WTC11 (cell line): ENCODE data around the gene CNN2. TPM values are rescaled to one million over a fixed set of nuclear protein-coding genes. Genes with fewer than 3 reads are reported as not detected.

Experiments used
- ATAC-seq: fragments of 200-7000 bp; cut with Tn5 transposase; 2 replicates; pipeline ENCODE4 v1.10.0; 2021; ENCODE audit warnings: mild to moderate bottlenecking, moderate library complexity
- CTCF ChIA-PET: fragments of 300-600 bp; sonication (Branson Sonifier 250); formaldehyde crosslinking; loops from one replicate; lab custom pipeline; 2021; ENCODE audit warnings: antibody characterized with exemption; lab: Charles Lee
- POLR2A ChIA-PET: fragments of 350-600 bp; sonication (Branson Sonifier 250); formaldehyde crosslinking; loops from one replicate; lab custom pipeline; 2021; ENCODE audit warnings: antibody characterized with exemption; lab: Charles Lee
- DNase-seq: peaks from one replicate; pipeline ENCODE4 v3.0.0; 2021; ENCODE audit warnings: low spot score
- H3K27ac Mint-ChIP-seq: 2 replicates; pipeline ENCODE4 v1.8.0; 2021; ENCODE audit warnings: mixed read lengths
- H3K27me3 Mint-ChIP-seq: 2 replicates; pipeline ENCODE4 v1.8.0; 2021; ENCODE audit warnings: low read depth, mild to moderate bottlenecking, moderate library complexity, mixed read lengths
- H3K36me3 Mint-ChIP-seq: 2 replicates; pipeline ENCODE4 v1.8.0; 2021; ENCODE audit warnings: mixed read lengths
- H3K4me1 Mint-ChIP-seq: 2 replicates; pipeline ENCODE4 v1.8.0; 2022; ENCODE audit warnings: mixed read lengths
- H3K4me3 Mint-ChIP-seq: 2 replicates; pipeline ENCODE4 v1.8.0; 2021; ENCODE audit warnings: mild to moderate bottlenecking, moderate library complexity, mixed read lengths
- H3K9me3 Mint-ChIP-seq: 2 replicates; pipeline ENCODE4 v1.8.0; 2021; ENCODE audit warnings: mixed read lengths
- CREB1 ChIP-seq: sonication (generic); formaldehyde crosslinking; IDR thresholded peaks from 2 replicates; pipeline ENCODE4 v1.8.0; 2023; ENCODE audit warnings: mild to moderate bottlenecking, missing genetic modification reagents
- GABPB1 ChIP-seq: sonication (generic); formaldehyde crosslinking; IDR thresholded peaks from 2 replicates; pipeline ENCODE4 v1.8.1; 2023; ENCODE audit warnings: mild to moderate bottlenecking, missing genetic modification reagents
- RELA ChIP-seq: sonication (generic); formaldehyde crosslinking; IDR thresholded peaks from 2 replicates; pipeline ENCODE4 v1.8.1; 2022; ENCODE audit warnings: missing genetic modification reagents, mild to moderate bottlenecking, borderline replicate concordance
- SP1 ChIP-seq: sonication (generic); formaldehyde crosslinking; conservative IDR thresholded peaks from 2 replicates; pipeline ENCODE4 v1.8.1; 2022; ENCODE audit warnings: missing genetic modification reagents
- ZNF263 ChIP-seq: sonication (generic); formaldehyde crosslinking; IDR thresholded peaks from 2 replicates; pipeline ENCODE4 v1.8.1; 2022; ENCODE audit warnings: low read depth, mild to moderate bottlenecking, moderate library complexity, missing genetic modification reagents
- ZNF416 ChIP-seq: fragments of 250-450 bp; sonication (Bioruptor Pico); IDR thresholded peaks from 2 replicates; pipeline ENCODE4 v1.9.0; 2021; ENCODE audit warnings: mild to moderate bottlenecking, inconsistent platforms
- ZNF423 ChIP-seq: fragments of 250-450 bp; sonication (Bioruptor Pico); IDR thresholded peaks from 2 replicates; pipeline ENCODE4 v2.1.2; 2022; ENCODE audit warnings: mild to moderate bottlenecking, moderate library complexity
- total RNA-seq: library from RNA; stranded (reverse); gene quantifications from 3 replicates; pipeline ENCODE4 v1.2.3, GENCODE V29; 2021
- TF ChIP-seq, protein P1 (sequence below): sonication (generic); formaldehyde crosslinking; IDR thresholded peaks from 2 replicates; pipeline ENCODE4 v1.8.1; 2023; ENCODE audit warnings: mild to moderate bottlenecking, missing genetic modification reagents, borderline replicate concordance
- TF ChIP-seq, protein P2 (sequence below): sonication (generic); formaldehyde crosslinking; IDR thresholded peaks from 2 replicates; pipeline ENCODE4 v1.8.0; 2022; ENCODE audit warnings: mild to moderate bottlenecking, missing genetic modification reagents
- TF ChIP-seq, protein P3 (sequence below): sonication (generic); formaldehyde crosslinking; conservative IDR thresholded peaks from 2 replicates; pipeline ENCODE4 v1.8.1; 2022; ENCODE audit warnings: mild to moderate bottlenecking, missing genetic modification reagents
- TF ChIP-seq, protein P4 (sequence below): sonication (generic); formaldehyde crosslinking; IDR thresholded peaks from 2 replicates; pipeline ENCODE4 v1.8.1; 2022; ENCODE audit warnings: low read depth, mild to moderate bottlenecking, moderate library complexity, missing genetic modification reagents, borderline replicate concordance
- TF ChIP-seq, protein P5 (sequence below): sonication (generic); formaldehyde crosslinking; conservative IDR thresholded peaks from 2 replicates; pipeline ENCODE4 v1.8.1; 2023; ENCODE audit warnings: mild to moderate bottlenecking, low read depth, missing genetic modification reagents, moderate library complexity
- TF ChIP-seq, protein P6 (sequence below): sonication (generic); formaldehyde crosslinking; IDR thresholded peaks from 2 replicates; pipeline ENCODE4 v1.8.1; 2022; ENCODE audit warnings: missing genetic modification reagents, borderline replicate concordance
- TF ChIP-seq, protein P7 (sequence below): fragments of 250-450 bp; sonication (Bioruptor Pico); IDR thresholded peaks from 2 replicates; pipeline ENCODE4 v2.1.2; 2022; ENCODE audit warnings: mild to moderate bottlenecking, moderate library complexity
- TF ChIP-seq, protein P8 (sequence below): sonication (generic); formaldehyde crosslinking; IDR thresholded peaks from 2 replicates; pipeline ENCODE4 v1.8.1; 2022; ENCODE audit warnings: mild to moderate bottlenecking, missing genetic modification reagents, moderate library complexity, borderline replicate concordance
- TF ChIP-seq, protein P9 (sequence below): sonication (generic); formaldehyde crosslinking; IDR thresholded peaks from 2 replicates; pipeline ENCODE4 v1.8.1; 2023; ENCODE audit warnings: mild to moderate bottlenecking, missing genetic modification reagents, moderate library complexity

CNN2 gene
- total RNA-seq, 1 experiment from 2014 or later: 390 TPM

DNA sequence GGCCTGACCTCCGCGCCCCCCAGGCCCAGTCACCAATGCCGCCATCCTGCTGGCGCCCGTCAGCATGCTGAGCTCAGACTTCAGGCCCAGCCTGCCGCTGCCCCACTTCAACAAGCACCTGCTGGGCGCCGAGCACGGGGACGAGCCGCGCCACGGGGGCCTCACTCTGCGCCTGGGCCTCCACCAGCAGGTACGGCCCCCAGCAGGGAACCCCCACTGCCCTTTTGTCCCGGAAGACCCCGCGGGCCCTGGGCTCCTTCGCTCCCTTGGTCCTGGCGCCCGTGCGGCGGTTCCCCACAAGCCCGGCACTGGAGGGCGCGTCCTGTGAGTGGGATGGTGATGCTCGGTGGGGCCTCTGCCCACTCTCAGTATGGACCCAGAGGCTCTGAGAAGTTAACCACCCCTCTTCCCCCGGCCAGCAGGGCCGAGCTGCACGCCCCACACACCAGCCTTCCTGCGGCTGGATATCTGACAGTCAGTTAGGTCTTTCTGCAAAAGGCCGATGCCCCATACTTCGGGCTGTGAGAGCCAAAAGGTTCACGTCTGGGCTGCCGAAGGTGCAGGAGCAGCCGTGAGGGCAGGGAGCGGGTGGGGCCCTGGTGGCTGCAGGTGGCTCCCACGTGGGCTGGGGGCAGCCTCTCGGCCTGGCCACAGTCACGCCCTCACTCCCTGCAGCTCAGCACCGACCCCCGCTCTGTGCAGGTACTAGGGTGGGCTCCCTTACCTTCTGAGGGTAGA lies 34.3 kb upstream of the CNN2 start:
- H3K27ac Mint-ChIP-seq: no peak overlapping the region
- CTCF ChIA-PET: interaction anchor here (1.2 to 1.3 kb wide), 2 partner anchors 90 to 252 kb away, joined by 3 read pairs; no protein-coding TSS in a partner anchor
- peaks cover 5% of the 10 kb centered on the region; the same call in 1 of the 2 replicates for H3K4me1 Mint-ChIP-seq
- H3K36me3 Mint-ChIP-seq: peaks cover 14% of the 10 kb centered on the region
- no peak for TF ChIP-seq ZNF423 (CRISPR knock-in tag)
- TF ChIP-seq SP1: peak; percentile 53; the same call in 1 of the 2 replicates
- TF ChIP-seq, protein P1, sequence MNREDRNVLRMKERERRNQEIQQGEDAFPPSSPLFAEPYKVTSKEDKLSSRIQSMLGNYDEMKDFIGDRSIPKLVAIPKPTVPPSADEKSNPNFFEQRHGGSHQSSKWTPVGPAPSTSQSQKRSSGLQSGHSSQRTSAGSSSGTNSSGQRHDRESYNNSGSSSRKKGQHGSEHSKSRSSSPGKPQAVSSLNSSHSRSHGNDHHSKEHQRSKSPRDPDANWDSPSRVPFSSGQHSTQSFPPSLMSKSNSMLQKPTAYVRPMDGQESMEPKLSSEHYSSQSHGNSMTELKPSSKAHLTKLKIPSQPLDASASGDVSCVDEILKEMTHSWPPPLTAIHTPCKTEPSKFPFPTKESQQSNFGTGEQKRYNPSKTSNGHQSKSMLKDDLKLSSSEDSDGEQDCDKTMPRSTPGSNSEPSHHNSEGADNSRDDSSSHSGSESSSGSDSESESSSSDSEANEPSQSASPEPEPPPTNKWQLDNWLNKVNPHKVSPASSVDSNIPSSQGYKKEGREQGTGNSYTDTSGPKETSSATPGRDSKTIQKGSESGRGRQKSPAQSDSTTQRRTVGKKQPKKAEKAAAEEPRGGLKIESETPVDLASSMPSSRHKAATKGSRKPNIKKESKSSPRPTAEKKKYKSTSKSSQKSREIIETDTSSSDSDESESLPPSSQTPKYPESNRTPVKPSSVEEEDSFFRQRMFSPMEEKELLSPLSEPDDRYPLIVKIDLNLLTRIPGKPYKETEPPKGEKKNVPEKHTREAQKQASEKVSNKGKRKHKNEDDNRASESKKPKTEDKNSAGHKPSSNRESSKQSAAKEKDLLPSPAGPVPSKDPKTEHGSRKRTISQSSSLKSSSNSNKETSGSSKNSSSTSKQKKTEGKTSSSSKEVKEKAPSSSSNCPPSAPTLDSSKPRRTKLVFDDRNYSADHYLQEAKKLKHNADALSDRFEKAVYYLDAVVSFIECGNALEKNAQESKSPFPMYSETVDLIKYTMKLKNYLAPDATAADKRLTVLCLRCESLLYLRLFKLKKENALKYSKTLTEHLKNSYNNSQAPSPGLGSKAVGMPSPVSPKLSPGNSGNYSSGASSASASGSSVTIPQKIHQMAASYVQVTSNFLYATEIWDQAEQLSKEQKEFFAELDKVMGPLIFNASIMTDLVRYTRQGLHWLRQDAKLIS: no peak
- TF ChIP-seq, protein P2, sequence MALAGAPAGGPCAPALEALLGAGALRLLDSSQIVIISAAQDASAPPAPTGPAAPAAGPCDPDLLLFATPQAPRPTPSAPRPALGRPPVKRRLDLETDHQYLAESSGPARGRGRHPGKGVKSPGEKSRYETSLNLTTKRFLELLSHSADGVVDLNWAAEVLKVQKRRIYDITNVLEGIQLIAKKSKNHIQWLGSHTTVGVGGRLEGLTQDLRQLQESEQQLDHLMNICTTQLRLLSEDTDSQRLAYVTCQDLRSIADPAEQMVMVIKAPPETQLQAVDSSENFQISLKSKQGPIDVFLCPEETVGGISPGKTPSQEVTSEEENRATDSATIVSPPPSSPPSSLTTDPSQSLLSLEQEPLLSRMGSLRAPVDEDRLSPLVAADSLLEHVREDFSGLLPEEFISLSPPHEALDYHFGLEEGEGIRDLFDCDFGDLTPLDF: no peak
- 0 out of 2 replicates have a peak, but pooled peaks have one; percentile 52 for TF ChIP-seq ZNF416 (CRISPR knock-in tag)
- TF ChIP-seq RELA (CRISPR knock-in tag): peak; percentile 18; the same call in 1 of the 2 replicates
- TF ChIP-seq, protein P3, sequence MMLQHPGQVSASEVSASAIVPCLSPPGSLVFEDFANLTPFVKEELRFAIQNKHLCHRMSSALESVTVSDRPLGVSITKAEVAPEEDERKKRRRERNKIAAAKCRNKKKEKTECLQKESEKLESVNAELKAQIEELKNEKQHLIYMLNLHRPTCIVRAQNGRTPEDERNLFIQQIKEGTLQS (CRISPR knock-in tag): 0 out of 2 replicates have a peak, but pooled peaks have one; percentile 42
- peak; percentile 12 for DNase-seq
- POLR2A ChIA-PET: no interaction called here
- no peak for ATAC-seq
- peaks cover 7% of the 10 kb centered on the region for H3K27me3 Mint-ChIP-seq
- H3K4me3 Mint-ChIP-seq: no peak overlapping the region
- no peaks in the 10 kb centered on the region for H3K9me3 Mint-ChIP-seq

DNA sequence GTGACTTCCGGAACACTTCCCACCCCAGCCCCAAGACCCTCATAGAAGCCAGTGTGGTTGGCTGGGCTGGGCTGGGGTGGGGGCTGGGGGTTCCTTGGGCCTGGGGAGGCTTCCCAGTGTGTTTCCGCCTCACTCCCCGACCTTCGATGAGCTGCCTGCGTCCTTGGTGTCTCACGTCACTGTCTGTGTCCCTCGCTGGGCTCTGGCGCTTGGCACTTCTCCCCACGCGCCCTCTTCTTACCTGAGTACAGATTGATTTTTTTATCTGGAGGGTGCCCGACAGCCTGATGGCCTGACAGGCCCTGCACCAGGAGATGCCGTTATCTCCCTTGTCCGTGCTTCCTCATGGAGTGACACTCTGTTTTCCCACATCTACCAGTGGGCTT lies 33.7 kb upstream of the CNN2 start:
- ChIA-PET POLR2A (no interaction called here), CTCF (no interaction called here)
- no peaks in the 10 kb centered on the region for H3K9me3 Mint-ChIP-seq
- peaks cover 11% of the 10 kb centered on the region for H3K27me3 Mint-ChIP-seq
- peak overlapping the region; percentile 72 for H3K27ac Mint-ChIP-seq
- H3K4me3 Mint-ChIP-seq: no peak overlapping the region
- peaks cover 11% of the 10 kb centered on the region for H3K36me3 Mint-ChIP-seq
- peaks cover 5% of the 10 kb centered on the region; the same call in 1 of the 2 replicates for H3K4me1 Mint-ChIP-seq
- no peak for ATAC-seq
- no peak for DNase-seq
- TF ChIP-seq GABPB1 (no peak), CREB1 (CRISPR knock-in tag) (no peak), ZNF263 (CRISPR knock-in tag) (no peak)
- TF ChIP-seq, protein P4, sequence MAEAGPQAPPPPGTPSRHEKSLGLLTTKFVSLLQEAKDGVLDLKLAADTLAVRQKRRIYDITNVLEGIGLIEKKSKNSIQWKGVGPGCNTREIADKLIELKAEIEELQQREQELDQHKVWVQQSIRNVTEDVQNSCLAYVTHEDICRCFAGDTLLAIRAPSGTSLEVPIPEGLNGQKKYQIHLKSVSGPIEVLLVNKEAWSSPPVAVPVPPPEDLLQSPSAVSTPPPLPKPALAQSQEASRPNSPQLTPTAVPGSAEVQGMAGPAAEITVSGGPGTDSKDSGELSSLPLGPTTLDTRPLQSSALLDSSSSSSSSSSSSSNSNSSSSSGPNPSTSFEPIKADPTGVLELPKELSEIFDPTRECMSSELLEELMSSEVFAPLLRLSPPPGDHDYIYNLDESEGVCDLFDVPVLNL (CRISPR knock-in tag): no peak
- TF ChIP-seq, protein P5, sequence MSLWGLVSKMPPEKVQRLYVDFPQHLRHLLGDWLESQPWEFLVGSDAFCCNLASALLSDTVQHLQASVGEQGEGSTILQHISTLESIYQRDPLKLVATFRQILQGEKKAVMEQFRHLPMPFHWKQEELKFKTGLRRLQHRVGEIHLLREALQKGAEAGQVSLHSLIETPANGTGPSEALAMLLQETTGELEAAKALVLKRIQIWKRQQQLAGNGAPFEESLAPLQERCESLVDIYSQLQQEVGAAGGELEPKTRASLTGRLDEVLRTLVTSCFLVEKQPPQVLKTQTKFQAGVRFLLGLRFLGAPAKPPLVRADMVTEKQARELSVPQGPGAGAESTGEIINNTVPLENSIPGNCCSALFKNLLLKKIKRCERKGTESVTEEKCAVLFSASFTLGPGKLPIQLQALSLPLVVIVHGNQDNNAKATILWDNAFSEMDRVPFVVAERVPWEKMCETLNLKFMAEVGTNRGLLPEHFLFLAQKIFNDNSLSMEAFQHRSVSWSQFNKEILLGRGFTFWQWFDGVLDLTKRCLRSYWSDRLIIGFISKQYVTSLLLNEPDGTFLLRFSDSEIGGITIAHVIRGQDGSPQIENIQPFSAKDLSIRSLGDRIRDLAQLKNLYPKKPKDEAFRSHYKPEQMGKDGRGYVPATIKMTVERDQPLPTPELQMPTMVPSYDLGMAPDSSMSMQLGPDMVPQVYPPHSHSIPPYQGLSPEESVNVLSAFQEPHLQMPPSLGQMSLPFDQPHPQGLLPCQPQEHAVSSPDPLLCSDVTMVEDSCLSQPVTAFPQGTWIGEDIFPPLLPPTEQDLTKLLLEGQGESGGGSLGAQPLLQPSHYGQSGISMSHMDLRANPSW (CRISPR knock-in tag): no peak
- TF ChIP-seq, protein P6, sequence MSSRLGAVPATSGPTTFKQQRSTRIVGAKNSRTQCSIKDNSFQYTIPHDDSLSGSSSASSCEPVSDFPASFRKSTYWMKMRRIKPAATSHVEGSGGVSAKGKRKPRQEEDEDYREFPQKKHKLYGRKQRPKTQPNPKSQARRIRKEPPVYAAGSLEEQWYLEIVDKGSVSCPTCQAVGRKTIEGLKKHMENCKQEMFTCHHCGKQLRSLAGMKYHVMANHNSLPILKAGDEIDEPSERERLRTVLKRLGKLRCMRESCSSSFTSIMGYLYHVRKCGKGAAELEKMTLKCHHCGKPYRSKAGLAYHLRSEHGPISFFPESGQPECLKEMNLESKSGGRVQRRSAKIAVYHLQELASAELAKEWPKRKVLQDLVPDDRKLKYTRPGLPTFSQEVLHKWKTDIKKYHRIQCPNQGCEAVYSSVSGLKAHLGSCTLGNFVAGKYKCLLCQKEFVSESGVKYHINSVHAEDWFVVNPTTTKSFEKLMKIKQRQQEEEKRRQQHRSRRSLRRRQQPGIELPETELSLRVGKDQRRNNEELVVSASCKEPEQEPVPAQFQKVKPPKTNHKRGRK (CRISPR knock-in tag): no peak
- TF ChIP-seq, protein P7, sequence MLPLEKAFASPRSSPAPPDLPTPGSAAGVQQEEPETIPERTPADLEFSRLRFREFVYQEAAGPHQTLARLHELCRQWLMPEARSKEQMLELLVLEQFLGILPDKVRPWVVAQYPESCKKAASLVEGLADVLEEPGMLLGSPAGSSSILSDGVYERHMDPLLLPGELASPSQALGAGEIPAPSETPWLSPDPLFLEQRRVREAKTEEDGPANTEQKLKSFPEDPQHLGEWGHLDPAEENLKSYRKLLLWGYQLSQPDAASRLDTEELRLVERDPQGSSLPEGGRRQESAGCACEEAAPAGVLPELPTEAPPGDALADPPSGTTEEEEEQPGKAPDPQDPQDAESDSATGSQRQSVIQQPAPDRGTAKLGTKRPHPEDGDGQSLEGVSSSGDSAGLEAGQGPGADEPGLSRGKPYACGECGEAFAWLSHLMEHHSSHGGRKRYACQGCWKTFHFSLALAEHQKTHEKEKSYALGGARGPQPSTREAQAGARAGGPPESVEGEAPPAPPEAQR (CRISPR knock-in tag): no peak
- TF ChIP-seq, protein P8, sequence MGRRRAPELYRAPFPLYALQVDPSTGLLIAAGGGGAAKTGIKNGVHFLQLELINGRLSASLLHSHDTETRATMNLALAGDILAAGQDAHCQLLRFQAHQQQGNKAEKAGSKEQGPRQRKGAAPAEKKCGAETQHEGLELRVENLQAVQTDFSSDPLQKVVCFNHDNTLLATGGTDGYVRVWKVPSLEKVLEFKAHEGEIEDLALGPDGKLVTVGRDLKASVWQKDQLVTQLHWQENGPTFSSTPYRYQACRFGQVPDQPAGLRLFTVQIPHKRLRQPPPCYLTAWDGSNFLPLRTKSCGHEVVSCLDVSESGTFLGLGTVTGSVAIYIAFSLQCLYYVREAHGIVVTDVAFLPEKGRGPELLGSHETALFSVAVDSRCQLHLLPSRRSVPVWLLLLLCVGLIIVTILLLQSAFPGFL (CRISPR knock-in tag): no peak
- TF ChIP-seq, protein P9, sequence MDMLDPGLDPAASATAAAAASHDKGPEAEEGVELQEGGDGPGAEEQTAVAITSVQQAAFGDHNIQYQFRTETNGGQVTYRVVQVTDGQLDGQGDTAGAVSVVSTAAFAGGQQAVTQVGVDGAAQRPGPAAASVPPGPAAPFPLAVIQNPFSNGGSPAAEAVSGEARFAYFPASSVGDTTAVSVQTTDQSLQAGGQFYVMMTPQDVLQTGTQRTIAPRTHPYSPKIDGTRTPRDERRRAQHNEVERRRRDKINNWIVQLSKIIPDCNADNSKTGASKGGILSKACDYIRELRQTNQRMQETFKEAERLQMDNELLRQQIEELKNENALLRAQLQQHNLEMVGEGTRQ (CRISPR knock-in tag): no peak
